HEK293 (cell line): ENCODE data around the gene PSG3.
"Not testable (repeated sequence)": the region's sequence is repeated elsewhere in the genome, so short reads cannot be mapped to it uniquely, and the experiment has no call there.

Source experiments
- TCF7L2 ChIP-seq: IDR thresholded peaks from 2 replicates; pipeline ENCODE4 v1.6.1; 2011; ENCODE audit warnings: low read depth, mild to moderate bottlenecking, inconsistent platforms, low read length, moderate library complexity, borderline replicate concordance
- ZNF621 ChIP-seq: fragments of 450-650 bp; formaldehyde crosslinking; IDR thresholded peaks from 2 replicates; pipeline ENCODE4 v1.5.1; 2017; ENCODE audit warnings: missing biosample characterization, missing genetic modification characterization

DNA sequence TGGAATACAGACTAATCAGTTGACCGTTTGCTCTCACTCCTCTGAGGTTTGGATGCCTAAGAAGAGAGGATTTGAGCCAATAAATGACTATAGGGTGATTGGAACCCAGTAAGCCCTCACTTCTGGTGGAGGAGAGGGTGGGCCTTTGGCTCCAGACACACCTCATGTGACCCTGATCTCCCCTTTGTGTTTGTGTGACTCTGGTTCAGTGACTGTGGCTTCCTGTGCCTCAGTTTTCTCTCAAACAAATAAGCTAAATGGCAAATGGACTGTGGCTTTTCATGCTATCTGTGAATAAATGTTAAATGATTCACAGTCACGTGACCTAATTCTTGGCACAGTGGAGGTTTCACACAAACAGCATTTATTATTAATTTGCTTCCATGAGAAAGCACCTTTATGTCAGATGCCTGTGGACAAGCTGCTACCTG is 2.7 kb downstream of the PSG3 start:
- not testable (repeated sequence) for TF ChIP-seq TCF7L2; ZNF621 (tag by site-specific recombination)
